T-cell (primary cell): ENCODE data around the gene PADI3. TPM values are rescaled to one million over a fixed set of nuclear protein-coding genes. Genes with fewer than 3 reads are reported as not detected.
A peak's percentile ranks its signal among the peaks of the same experiment; 100 is the strongest.

ENCODE experiments used
- ATAC-seq, 4 experiments: fragments of 200-7000 bp in 3 of 4; fragments of 150-1000 bp in 1 of 4; cut with Tn5 transposase; replicated peaks in 1 of 4; 1 replicate in 3 of 4; 2 replicates in 1 of 4; pipeline ENCODE4 v1.10.0; 2021; ENCODE audit warnings: moderate library complexity in 3 of 4, mild to moderate bottlenecking in 2 of 4, moderate number of reproducible peaks in 1 of 4
- CTCF ChIA-PET, 2 donors: fragments of 300-600 bp; sonication (Branson Sonifier 250); formaldehyde crosslinking; loops; one replicate each; lab custom pipeline; 2022; ENCODE audit warnings: antibody characterized with exemption in 2 of 2; lab: Charles Lee
- POLR2A ChIA-PET, 2 donors: fragments of 300-600 bp; sonication (Branson Sonifier 250); formaldehyde crosslinking; loops; one replicate each; lab custom pipeline; 2022; ENCODE audit warnings: antibody characterized with exemption in 2 of 2; lab: Charles Lee
- DNase-seq, 35 experiments: peaks; one replicate each; pipeline versions ENCODE4 v3.0.0 to v3.0.0-alpha.2; 2013 to 2023
- H3K27ac ChIP-seq: one replicate; pipeline ENCODE4 v1.5.1; 2013; ENCODE audit warnings: low read length
- H3K27me3 ChIP-seq, 2 experiments: replicated peaks in 1 of 2; 1 replicate in 1 of 2; 2 replicates in 1 of 2; pipeline versions ENCODE4 v1.6.1 to v1.7.0; 2013; ENCODE audit warnings: low read length in 1 of 2, mixed read lengths in 1 of 2; ENCODE audit not compliant: control insufficient read depth in 2 of 2, insufficient read depth in 2 of 2; ENCODE audit errors: extremely low read depth in 1 of 2
- H3K36me3 ChIP-seq, 2 donors: 1 replicate in 1 of 2; 2 replicates in 1 of 2; pipeline versions ENCODE4 v1.6.1 to v1.7.0; 2013; ENCODE audit warnings: low read length in 1 of 2; ENCODE audit not compliant: control insufficient read depth in 2 of 2, insufficient read depth in 1 of 2; ENCODE audit errors: extremely low read depth in 1 of 2
- H3K4me1 ChIP-seq, 2 experiments: 1 replicate in 1 of 2; 2 replicates in 1 of 2; pipeline versions ENCODE4 v1.6.1 to v1.7.0; 2013; ENCODE audit warnings: low read length in 2 of 2, mixed read lengths in 1 of 2; ENCODE audit not compliant: insufficient read depth in 2 of 2, control insufficient read depth in 1 of 2; ENCODE audit errors: extremely low read depth in 1 of 2
- H3K4me3 ChIP-seq, 2 donors: 1 replicate in 1 of 2; 2 replicates in 1 of 2; pipeline versions ENCODE4 v1.5.1 to v1.7.0; 2013; ENCODE audit warnings: mild to moderate bottlenecking in 2 of 2, low read length in 1 of 2, moderate library complexity in 1 of 2; ENCODE audit not compliant: control insufficient read depth in 1 of 2; ENCODE audit errors: extremely low read depth in 1 of 2
- H3K9me3 ChIP-seq: 2 replicates; pipeline ENCODE4 v1.7.0; 2013
- H3K27ac Mint-ChIP-seq, 2 donors: one replicate each; pipeline ENCODE4 v1.8.0; 2020 to 2021; ENCODE audit warnings: mild to moderate bottlenecking in 2 of 2, mixed read lengths in 2 of 2
- H3K27me3 Mint-ChIP-seq, 2 donors: one replicate each; pipeline ENCODE4 v1.8.0; 2021 to 2022; ENCODE audit warnings: mixed read lengths in 2 of 2
- H3K36me3 Mint-ChIP-seq: one replicate; pipeline ENCODE4 v1.8.0; 2021; ENCODE audit warnings: mixed read lengths
- H3K4me1 Mint-ChIP-seq, 3 donors: one replicate each; pipeline ENCODE4 v1.8.0; 2020 to 2022; ENCODE audit warnings: mixed read lengths in 3 of 3, mild to moderate bottlenecking in 1 of 3
- H3K4me3 Mint-ChIP-seq, 3 donors: one replicate each; pipeline ENCODE4 v1.8.0; 2020 to 2022; ENCODE audit warnings: mild to moderate bottlenecking in 3 of 3, mixed read lengths in 3 of 3, moderate library complexity in 3 of 3
- H3K9me3 Mint-ChIP-seq, 3 donors: one replicate each; pipeline ENCODE4 v1.8.0; 2020 to 2022; ENCODE audit warnings: mixed read lengths in 3 of 3
- WGBS: methylation state at CpG from one replicate; pipeline ENCODE4 v1.1.5; 2013; ENCODE audit warnings: missing lambda C conversion rate; ENCODE audit not compliant: insufficient coverage; 5-methylcytosine and 5-hydroxymethylcytosine counted together
- total RNA-seq, 35 experiments: library from RNA in 6 of 35; stranded (reverse) in 6 of 35; fragments of 120-200 nt in 1 of 35; gene quantifications; one replicate each; pipeline versions ENCODE4 v1.2.1 to v1.2.4 and lab custom pipeline; 2013 to 2026

PADI3 gene
- total RNA-seq, 5 donors from 2014 or later (not counting 1 experiment from before 2014, with no cell fraction given): not detected

GRCh38 chr1:17204546-17205440 lies 44.1 kb upstream of the PADI3 start, which contains the start of gene PADI1:
PADI1 (plus strand) TSS chr1:17205128; CDS start chr1:17205218, 90 bp downstream.
- 81% methylated on average over 3 of the region's 9 CpGs for WGBS
- DNase-seq (no peak), ATAC-seq (no peak)
- H3K27me3 ChIP-seq: peaks cover 0 to 48% of the 10 kb centered on the region in 2 experiments
- peaks cover 12 to 31% of the 10 kb centered on the region in 2 experiments for H3K4me1 ChIP-seq
- Mint-ChIP-seq H3K27ac (peak within 1 kb of the TSS in 1 of 2 donors; percentile 10), H3K9me3 (no peaks in the 10 kb centered on the region), H3K27me3 (peaks cover 24 to 38% of the 10 kb centered on the region in 2 donors), H3K36me3 (no peaks in the 10 kb centered on the region), H3K4me1 (peaks cover 41 to 59% (median 53%) of the 10 kb centered on the region in 3 donors), H3K4me3 (peak within 1 kb of the TSS in 1 of 3 donors; percentile 71)
- no peaks in the 10 kb centered on the region for H3K9me3 ChIP-seq
- H3K4me3 ChIP-seq: no peak within 1 kb of the TSS
- no peaks in the 10 kb centered on the region for H3K36me3 ChIP-seq
- H3K27ac ChIP-seq: no peak within 1 kb of the TSS
- ChIA-PET CTCF (no interaction called here), POLR2A (interaction anchor here in 1 of 2 donors (0.6 kb wide), 1 partner anchor 749 kb away, joined by 7 read pairs; no protein-coding TSS in a partner anchor)

- no peak overlapping the region for H3K4me3 ChIP-seq
- 92% methylated on average over 5 of the region's 7 CpGs for whole genome bisulfite sequencing
- H3K27ac Mint-ChIP-seq: peak overlapping the region in 1 of 2 donors; percentile 10
- H3K36me3 ChIP-seq: no peaks in the 10 kb centered on the region
- ATAC-seq (no peak), DNase-seq (no peak)
- no peaks in the 10 kb centered on the region for H3K9me3 ChIP-seq
- peaks cover 28 to 38% of the 10 kb centered on the region in 2 donors for H3K27me3 Mint-ChIP-seq
- peaks cover 0 to 57% of the 10 kb centered on the region in 2 experiments for H3K27me3 ChIP-seq
- no peaks in the 10 kb centered on the region for H3K36me3 Mint-ChIP-seq
- CTCF ChIA-PET: no interaction called here
- POLR2A ChIA-PET: interaction anchor here in 1 of 2 donors (0.6 kb wide), 1 partner anchor 750 kb away, joined by 7 read pairs; no protein-coding TSS in a partner anchor
- H3K4me1 Mint-ChIP-seq: peaks cover 41 to 58% (median 57%) of the 10 kb centered on the region in 3 donors
- no peak overlapping the region for H3K27ac ChIP-seq
- no peak overlapping the region for H3K4me3 Mint-ChIP-seq
- peaks cover 12 to 33% of the 10 kb centered on the region in 2 experiments for H3K4me1 ChIP-seq
- no peaks in the 10 kb centered on the region for H3K9me3 Mint-ChIP-seq
Measured at GRCh38 chr1:17205652-17206051, 43.2 kb upstream of the PADI3 start.

- Mint-ChIP-seq H3K4me1 (peaks cover 35 to 58% (median 57%) of the 10 kb centered on the region in 3 donors), H3K27ac (no peak overlapping the region), H3K4me3 (no peak overlapping the region), H3K27me3 (peaks cover 33 to 38% of the 10 kb centered on the region in 2 donors), H3K36me3 (no peaks in the 10 kb centered on the region), H3K9me3 (no peaks in the 10 kb centered on the region)
- ATAC-seq: no peak
- ChIA-PET POLR2A (no interaction called here), CTCF (no interaction called here)
- 80% methylated on average over 2 of the region's 4 CpGs for WGBS
- H3K4me3 ChIP-seq: no peak overlapping the region
- peaks cover 9 to 38% of the 10 kb centered on the region in 2 experiments for H3K4me1 ChIP-seq
- DNase-seq: no peak
- no peaks in the 10 kb centered on the region for H3K9me3 ChIP-seq
- peaks cover 0 to 62% of the 10 kb centered on the region in 2 experiments for H3K27me3 ChIP-seq
- no peak overlapping the region for H3K27ac ChIP-seq
- H3K36me3 ChIP-seq: no peaks in the 10 kb centered on the region
Measured at GRCh38 chr1:17206196-17206595, 42.7 kb upstream of the PADI3 start.

GRCh38 chr1:17207046-17207445 lies 41.9 kb upstream of the PADI3 start:
- POLR2A ChIA-PET: no interaction called here
- Histone ChIP-seq H3K4me3 (no peak overlapping the region), H3K27ac (no peak overlapping the region), H3K9me3 (no peaks in the 10 kb centered on the region), H3K36me3 (no peaks in the 10 kb centered on the region), H3K27me3 (peaks cover 0 to 70% of the 10 kb centered on the region in 2 experiments), H3K4me1 (peaks cover 7 to 38% of the 10 kb centered on the region in 2 experiments)
- Mint-ChIP-seq H3K4me1 (peaks cover 32 to 58% (median 55%) of the 10 kb centered on the region in 3 donors), H3K27ac (no peak overlapping the region), H3K9me3 (no peaks in the 10 kb centered on the region), H3K4me3 (no peak overlapping the region), H3K27me3 (peaks cover 34 to 38% of the 10 kb centered on the region in 2 donors), H3K36me3 (no peaks in the 10 kb centered on the region)
- ATAC-seq (no peak), DNase-seq (peak in 1 of 35 experiments; percentile 37)
- WGBS: 10% methylated on average over 2 of the region's 4 CpGs
- CTCF ChIA-PET: no interaction called here

- H3K27me3 ChIP-seq: peaks cover 0 to 74% of the 10 kb centered on the region in 2 experiments
- no peak overlapping the region for H3K4me3 ChIP-seq
- H3K27ac Mint-ChIP-seq: no peak overlapping the region
- no peaks in the 10 kb centered on the region for H3K36me3 Mint-ChIP-seq
- DNase-seq (no peak), ATAC-seq (no peak)
- no peak overlapping the region for H3K4me3 Mint-ChIP-seq
- no peaks in the 10 kb centered on the region for H3K36me3 ChIP-seq
- H3K9me3 ChIP-seq: no peaks in the 10 kb centered on the region
- WGBS: 95% methylated on average over 4 of the region's 5 CpGs
- H3K27ac ChIP-seq: no peak overlapping the region
- H3K9me3 Mint-ChIP-seq: no peaks in the 10 kb centered on the region
- peaks cover 32 to 58% (median 55%) of the 10 kb centered on the region in 3 donors for H3K4me1 Mint-ChIP-seq
- CTCF ChIA-PET: no interaction called here
- POLR2A ChIA-PET: no interaction called here
- H3K4me1 ChIP-seq: peaks cover 10 to 38% of the 10 kb centered on the region in 2 experiments
- peaks cover 36 to 38% of the 10 kb centered on the region in 2 donors for H3K27me3 Mint-ChIP-seq
Measured at GRCh38 chr1:17207540-17207939, 41.4 kb upstream of the PADI3 start.

- H3K4me1 Mint-ChIP-seq: peaks cover 32 to 58% (median 55%) of the 10 kb centered on the region in 3 donors
- ATAC-seq (peak; percentile 51 to 72 (median 60)), DNase-seq (peak in 7 of 35 experiments; percentile 5 to 37 (median 17))
- Histone ChIP-seq H3K4me1 (peaks cover 15 to 40% of the 10 kb centered on the region in 2 experiments), H3K27me3 (peaks cover 0 to 79% of the 10 kb centered on the region in 2 experiments), H3K27ac (no peak overlapping the region), H3K4me3 (no peak overlapping the region), H3K36me3 (no peaks in the 10 kb centered on the region), H3K9me3 (no peaks in the 10 kb centered on the region)
- H3K36me3 Mint-ChIP-seq: no peaks in the 10 kb centered on the region
- H3K9me3 Mint-ChIP-seq: no peaks in the 10 kb centered on the region
- CTCF ChIA-PET: no interaction called here
- H3K4me3 Mint-ChIP-seq: no peak overlapping the region
- H3K27me3 Mint-ChIP-seq: peaks cover 36 to 41% of the 10 kb centered on the region in 2 donors
- 41% methylated on average over 2 of the region's 2 CpGs for WGBS
- POLR2A ChIA-PET: no interaction called here
- no peak overlapping the region for H3K27ac Mint-ChIP-seq
Measured at GRCh38 chr1:17207966-17208418, 40.9 kb upstream of the PADI3 start.
